Psoas muscle (tissue), 8 donors: ENCODE data around the gene CEP170. TPM values are rescaled to one million over a fixed set of nuclear protein-coding genes. Genes with fewer than 3 reads are reported as not detected.

ENCODE experiments used
- ATAC-seq, 4 donors: fragments of 200-7000 bp; cut with Tn5 transposase; one replicate each; pipeline ENCODE4 v1.9.1; 2020; ENCODE audit warnings: moderate library complexity in 3 of 4, mild to moderate bottlenecking in 2 of 4
- DNase-seq, 2 donors: peaks; one replicate each; pipeline ENCODE4 v3.0.0-alpha.2; 2020
- H3K27ac ChIP-seq: fragments of 200-600 bp; one replicate; pipeline ENCODE4 v1.8.0; 2022
- H3K27me3 ChIP-seq, 3 donors: fragments of 200-600 bp in 1 of 3; one replicate each; pipeline versions ENCODE4 v1.6.1 to v1.8.0; 2013 to 2022; ENCODE audit warnings: low read length in 2 of 3, mild to moderate bottlenecking in 2 of 3, moderate library complexity in 1 of 3; ENCODE audit not compliant: insufficient read depth in 3 of 3
- H3K36me3 ChIP-seq, 2 donors: fragments of 200-600 bp in 1 of 2; one replicate each; pipeline versions ENCODE4 v1.6.1 to v1.8.0; 2013 to 2022; ENCODE audit warnings: low read depth in 1 of 2, mild to moderate bottlenecking in 1 of 2, moderate library complexity in 1 of 2; ENCODE audit not compliant: insufficient read depth in 1 of 2
- H3K4me1 ChIP-seq: fragments of 200-600 bp; one replicate; pipeline ENCODE4 v1.8.0; 2022
- H3K4me3 ChIP-seq: fragments of 200-600 bp; one replicate; pipeline ENCODE4 v1.8.0; 2022; ENCODE audit warnings: mild to moderate bottlenecking
- H3K9me3 ChIP-seq: fragments of 200-600 bp; one replicate; pipeline ENCODE4 v1.8.0; 2022
- WGBS, 3 donors: extraction: QIAGEN DNeasy Blood & Tissue Kit; methylation state at CpG; one replicate each; pipeline versions ENCODE4 v1.1.6 to v1.1.7; 2013; 5-methylcytosine and 5-hydroxymethylcytosine counted together
- intact Hi-C, 2 donors: fragments of 100-400 bp; cut with DNase I; formaldehyde crosslinking; loops; one replicate each; pipeline versions ENCODE4 v1.11.0 to v1.14.2; 2022
- long read RNA-seq, 2 donors: library from polyadenylated mRNA; unstranded; transcript quantifications; one replicate each; pipeline ENCODE4 v2.0.0, GENCODE V29; 2021
- polyA plus RNA-seq, 3 donors: library from polyadenylated mRNA; stranded (reverse); fragments of 200-250 nt; gene quantifications; one replicate each; pipeline ENCODE4 v1.2.3, GENCODE V29; 2013
- total RNA-seq, 4 donors: library from RNA; stranded (reverse); fragmentation: NEBNext Ultra II Directional in 2 of 4; extraction: Animal tissue kit (Norgen Biotek cat#: 25700) in 2 of 4; gene quantifications; one replicate each; pipeline versions ENCODE4 v1.2.1 to v1.2.4, GENCODE V29; 2021 to 2023
- TF ChIP-seq, protein P1 (sequence below): fragments of 200-600 bp; IDR thresholded peaks from one replicate; pipeline ENCODE4 v1.8.0; 2022; ENCODE audit warnings: antibody characterized with exemption
- donor health status: healthy with polysubstance abuse.
- donor health status: DM: no; HTN: no; CAD: no; lungs with moderate emphysema.
- donor health status: Bipolar disorder and iron deficiency.
- donor health status: healthy.
- donor health status: DM: yes; HTN: yes; CAD: no.
- donor health status: DM: no; HTN: no; CAD: no.
- donor health status: DM: no; HTN: no; CAD: no.
- donor health status: DM: yes; HTN: yes; CAD: no.

Gene CEP170
- 10 to 100 TPM; 22.8 to 35.1 (median 28.6) TPM for total RNA-seq
- polyA plus RNA-seq: 10 to 100 TPM in 2 of 3 donors, 1 to 10 TPM in 1; 9.1 to 22.9 (median 10.7) TPM
- long read RNA-seq, donor 1, partial matches to known transcripts: 2 of 6 reads
- long read RNA-seq, donor 1, other reads (novel, unspliced or antisense): 4 of 6 reads
- long read RNA-seq, donor 2, full-length matches to known transcripts: 2 of 15 reads
- long read RNA-seq, donor 2, partial matches to known transcripts: 6 of 15 reads
- long read RNA-seq, donor 2, other reads (novel, unspliced or antisense): 7 of 15 reads

DNA sequence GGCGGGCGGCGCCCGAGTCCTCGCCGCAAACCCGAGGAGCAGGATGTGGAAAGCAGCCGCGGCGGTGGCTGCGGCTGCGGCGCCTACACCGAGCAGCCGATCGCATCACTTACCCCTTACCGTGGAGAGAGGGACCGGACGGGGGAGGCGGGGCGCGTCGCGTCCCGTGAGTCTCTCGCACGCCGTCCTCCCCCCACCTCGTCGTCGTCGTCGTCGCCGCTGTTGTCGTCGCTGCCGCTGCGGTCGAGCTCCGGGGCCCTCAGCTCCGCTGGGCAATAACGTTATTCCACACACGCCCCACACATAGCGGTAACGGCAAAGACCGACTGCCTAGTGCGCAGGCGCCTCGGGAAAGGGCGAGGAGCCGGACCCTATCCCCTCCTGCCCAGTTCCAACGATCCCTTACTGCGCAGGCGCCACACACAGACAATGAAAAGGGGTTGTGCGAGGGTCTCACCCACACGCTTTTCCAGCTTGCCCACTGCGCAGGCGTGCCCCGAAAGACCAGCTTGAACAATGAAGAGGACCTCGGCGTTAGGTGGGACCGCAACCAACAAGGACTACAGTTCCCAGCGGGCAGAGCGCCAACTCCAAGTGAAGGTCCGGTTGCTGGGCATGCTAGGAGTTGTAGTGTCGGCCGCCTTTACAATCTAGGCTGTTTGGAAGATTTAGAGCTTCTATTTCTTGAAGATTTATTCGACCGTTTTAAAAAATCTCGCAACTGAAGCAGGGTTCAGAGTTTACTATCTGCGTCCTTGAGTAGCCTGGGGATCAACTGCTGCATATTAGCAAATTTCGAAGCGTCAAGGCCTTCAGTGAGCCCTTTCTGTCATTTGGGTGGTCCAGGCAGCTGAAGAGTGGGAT is at the start of gene CEP170:
TSS of gene CEP170 (minus strand) at position 355 of the 864 bp plus-strand sequence. CDS start 30,001 bp downstream, outside the sequence.
- Histone ChIP-seq H3K27ac (peak within 1 kb of the TSS; percentile 97), H3K9me3 (no peaks in the 10 kb centered on the region), H3K4me1 (peaks cover 52% of the 10 kb centered on the region), H3K36me3 (no peaks in the 10 kb centered on the region), H3K27me3 (no peaks in the 10 kb centered on the region), H3K4me3 (peak within 1 kb of the TSS; percentile 87)
- intact Hi-C loops: no loop called here
- WGBS, 3 donors: 0% methylated on average over 65 to 74 of the region's 74 CpGs
- ATAC-seq (peak; percentile 78 to 82 (median 80)), DNase-seq (peak; percentile 95 to 96)
- TF ChIP-seq, protein P1, sequence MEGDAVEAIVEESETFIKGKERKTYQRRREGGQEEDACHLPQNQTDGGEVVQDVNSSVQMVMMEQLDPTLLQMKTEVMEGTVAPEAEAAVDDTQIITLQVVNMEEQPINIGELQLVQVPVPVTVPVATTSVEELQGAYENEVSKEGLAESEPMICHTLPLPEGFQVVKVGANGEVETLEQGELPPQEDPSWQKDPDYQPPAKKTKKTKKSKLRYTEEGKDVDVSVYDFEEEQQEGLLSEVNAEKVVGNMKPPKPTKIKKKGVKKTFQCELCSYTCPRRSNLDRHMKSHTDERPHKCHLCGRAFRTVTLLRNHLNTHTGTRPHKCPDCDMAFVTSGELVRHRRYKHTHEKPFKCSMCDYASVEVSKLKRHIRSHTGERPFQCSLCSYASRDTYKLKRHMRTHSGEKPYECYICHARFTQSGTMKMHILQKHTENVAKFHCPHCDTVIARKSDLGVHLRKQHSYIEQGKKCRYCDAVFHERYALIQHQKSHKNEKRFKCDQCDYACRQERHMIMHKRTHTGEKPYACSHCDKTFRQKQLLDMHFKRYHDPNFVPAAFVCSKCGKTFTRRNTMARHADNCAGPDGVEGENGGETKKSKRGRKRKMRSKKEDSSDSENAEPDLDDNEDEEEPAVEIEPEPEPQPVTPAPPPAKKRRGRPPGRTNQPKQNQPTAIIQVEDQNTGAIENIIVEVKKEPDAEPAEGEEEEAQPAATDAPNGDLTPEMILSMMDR: no peak

DNA sequence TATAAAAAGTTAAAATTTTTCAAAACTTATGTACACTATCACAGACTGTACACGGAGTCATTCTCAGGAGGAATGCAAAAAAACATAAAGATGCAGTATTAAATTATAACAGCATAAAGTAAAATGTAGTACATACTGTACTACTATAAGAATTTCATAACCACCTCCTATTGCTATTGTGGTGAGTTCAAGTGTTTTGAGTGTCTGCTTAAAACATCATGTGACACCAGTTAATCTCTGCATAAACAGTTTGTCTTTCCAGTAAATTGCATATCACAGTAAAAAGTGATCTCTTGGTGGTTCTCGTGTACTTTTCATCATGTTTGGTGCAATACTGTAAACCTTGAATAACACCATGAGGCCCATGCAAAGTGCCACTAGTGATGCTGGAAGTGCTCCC is 46.0 kb upstream of the CEP170 start:
- H3K36me3 ChIP-seq: peaks cover 0 to 11% of the 10 kb centered on the region in 2 donors

DNA sequence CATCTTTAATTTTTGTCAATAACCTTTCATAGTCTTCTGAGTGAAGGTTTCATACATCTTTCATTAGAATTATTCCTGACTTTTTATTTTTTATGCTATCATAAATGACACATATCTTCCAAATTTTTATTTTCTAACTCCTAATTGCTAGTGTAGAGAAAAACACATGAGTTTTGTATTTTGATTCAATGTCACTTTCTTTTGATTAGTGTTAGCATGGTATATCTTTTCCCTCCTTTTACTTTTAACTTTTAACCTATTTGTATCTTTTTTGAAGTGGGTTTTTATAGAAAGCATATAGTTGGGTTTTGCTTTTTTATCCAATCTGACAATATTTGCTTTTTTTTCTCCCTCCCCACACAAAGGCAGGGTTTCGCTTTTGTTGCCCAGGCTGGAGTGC is 44.0 kb upstream of the CEP170 start:
- Histone ChIP-seq H3K4me1 (no peaks in the 10 kb centered on the region), H3K36me3 (peaks cover 0 to 11% of the 10 kb centered on the region in 2 donors), H3K27me3 (no peaks in the 10 kb centered on the region), H3K4me3 (no peak overlapping the region), H3K27ac (no peak overlapping the region), H3K9me3 (no peaks in the 10 kb centered on the region)
- WGBS, 3 donors: 98 to 100% (median 100%) methylated on average over 1 of the region's 1 CpG
- DNase-seq (no peak), ATAC-seq (no peak)
- intact Hi-C loops: loop anchor here in 1 of 2 donors (2.0 kb wide), 1 partner anchor 18 kb away; no protein-coding TSS in a partner anchor
- TF ChIP-seq, protein P1: no peak

More for the DNA sequence above, 46.0 kb upstream of the CEP170 start:
- DNase-seq (no peak), ATAC-seq (no peak)
- no peak overlapping the region for H3K27ac ChIP-seq
- H3K27me3 ChIP-seq: no peaks in the 10 kb centered on the region
- intact Hi-C loops: no loop called here
- WGBS, 3 donors: 97 to 98% (median 97%) methylated on average over 2 of the region's 2 CpGs
- no peaks in the 10 kb centered on the region for H3K4me1 ChIP-seq
- TF ChIP-seq, protein P1: no peak
- no peaks in the 10 kb centered on the region for H3K9me3 ChIP-seq
- H3K4me3 ChIP-seq: no peak overlapping the region

DNA sequence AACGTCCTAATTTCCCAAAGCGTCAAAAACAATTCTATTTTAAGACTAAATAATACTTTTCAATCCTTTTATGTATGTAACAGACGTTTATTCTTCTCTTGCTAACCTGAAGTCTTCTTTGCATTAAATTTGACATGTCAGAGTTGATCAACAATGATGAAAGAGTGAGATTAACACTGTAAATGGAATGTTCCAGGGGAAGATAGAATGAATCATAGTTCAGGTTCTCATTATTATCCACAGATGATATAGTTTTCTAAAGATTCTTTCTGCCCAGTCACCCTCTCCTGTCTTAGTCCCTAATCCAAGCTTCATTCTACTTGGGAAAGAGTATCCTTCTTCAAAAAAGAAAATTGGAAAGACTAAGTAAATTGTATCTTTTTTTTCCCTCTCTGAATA is 39.6 kb upstream of the CEP170 start:
- Histone ChIP-seq H3K36me3 (peaks cover under 1 to 36% of the 10 kb centered on the region in 2 donors), H3K27me3 (no peaks in the 10 kb centered on the region)

More for the DNA sequence above, 39.6 kb upstream of the CEP170 start:
- WGBS, 3 donors: 73 to 81% (median 75%) methylated on average over 3 of the region's 3 CpGs
- ATAC-seq (no peak), DNase-seq (no peak)
- no peak overlapping the region for H3K27ac ChIP-seq
- H3K4me1 ChIP-seq: peaks cover 4% of the 10 kb centered on the region
- H3K9me3 ChIP-seq: peaks cover 7% of the 10 kb centered on the region
- H3K4me3 ChIP-seq: no peak overlapping the region
- intact Hi-C loops: no loop called here
- TF ChIP-seq, protein P1: no peak
